Right renal cortex interstitium (tissue), 3 donors: Measurements from ENCODE around the gene RO60. TPM values are rescaled to one million over a fixed set of nuclear protein-coding genes. Genes with fewer than 3 reads are reported as not detected.
A peak's percentile ranks its signal among the peaks of the same experiment; 100 is the strongest.

Source experiments
- DNase-seq, 3 donors: peaks; one replicate each; pipeline ENCODE4 v3.0.0-alpha.2; 2013; ENCODE audit warnings: low read depth in 3 of 3, low spot score in 2 of 3
- polyA plus RNA-seq, 3 donors: library from polyadenylated mRNA; unstranded; fragments of 120-200 nt; gene quantifications; one replicate each; pipeline ENCODE4 v1.2.1, GENCODE V29; 2013; ENCODE audit not compliant: insufficient read length in 3 of 3

Gene RO60
- polyA plus RNA-seq, 3 donors, result 37.7 to 39.2 (median 38.0) TPM

DNA sequence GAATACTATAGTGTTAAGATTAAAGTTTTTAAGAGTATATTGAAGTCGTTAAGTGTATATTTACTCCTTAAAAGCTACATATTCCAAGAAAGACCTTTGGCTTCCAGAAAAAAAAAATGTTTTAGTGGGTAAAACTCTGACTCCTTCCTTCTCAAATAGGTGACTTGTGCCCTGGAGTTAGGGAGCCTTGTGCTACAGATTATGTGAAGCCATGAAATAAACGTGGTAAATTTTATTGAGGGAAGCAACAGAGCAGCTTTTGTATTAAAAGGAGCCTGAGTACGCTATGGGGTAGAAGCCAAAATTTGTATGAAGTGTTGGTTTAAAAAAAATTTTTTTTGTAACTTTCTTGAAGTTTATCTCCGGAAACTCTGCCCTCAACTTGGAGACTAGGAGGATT is 994 bp downstream of the RO60 start:
- peak in 1 of 3 donors; percentile 5 for DNase-seq

DNA sequence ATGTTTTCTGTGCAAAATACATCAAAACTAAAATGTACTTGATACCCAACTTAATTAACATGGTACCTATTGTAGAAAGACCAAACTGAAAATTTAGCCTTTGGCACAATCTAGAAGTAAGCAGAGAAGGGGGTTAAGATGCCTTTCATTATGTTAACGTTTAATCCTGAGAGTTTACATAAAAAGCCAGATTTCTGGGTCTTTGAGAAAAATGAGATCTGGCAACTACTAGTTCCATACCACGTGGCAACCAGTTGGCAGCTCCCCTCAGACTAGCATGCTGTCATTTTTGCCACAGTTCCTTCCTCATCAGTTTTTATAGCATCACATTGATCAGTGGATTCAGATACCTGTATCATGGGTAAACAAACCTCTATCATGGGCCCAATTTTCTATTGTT is 1.5 kb downstream of the RO60 start:
- DNase-seq, result no peak

DNA sequence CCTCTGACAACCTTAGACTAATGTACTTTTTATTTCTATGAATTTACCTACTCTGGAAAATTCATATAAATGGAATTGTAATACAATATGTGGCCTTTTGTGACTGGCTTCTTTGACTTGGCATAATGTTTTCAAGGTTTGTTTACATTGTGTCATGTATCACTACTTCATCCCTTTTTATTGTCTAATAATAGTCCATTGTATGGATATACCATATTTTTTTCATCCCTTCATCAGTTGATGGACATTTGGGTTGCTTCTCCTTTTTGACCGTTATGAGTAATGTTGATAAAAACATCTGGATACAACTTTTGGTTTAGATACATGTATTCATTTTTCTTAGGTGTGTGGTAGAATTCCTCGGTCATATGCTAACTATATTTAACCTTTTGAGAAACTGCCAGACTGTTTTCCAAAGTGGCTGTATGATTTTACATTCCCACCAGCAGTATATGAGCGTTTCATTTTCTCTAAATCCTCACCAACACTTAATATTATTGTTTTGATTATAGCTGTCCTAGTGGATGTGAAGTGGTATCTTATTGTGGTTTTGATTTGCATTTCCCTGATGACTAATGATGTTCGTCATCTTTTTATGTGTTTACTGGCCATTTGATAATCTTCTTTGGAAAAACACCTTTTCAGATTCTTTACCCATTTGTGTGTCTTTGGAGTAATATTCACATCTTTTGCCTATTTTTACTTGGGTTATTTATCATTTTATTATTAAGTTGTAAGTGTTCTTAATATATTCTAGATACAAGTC is 3.5 kb downstream of the RO60 start:
- DNase-seq, result no peak

DNA sequence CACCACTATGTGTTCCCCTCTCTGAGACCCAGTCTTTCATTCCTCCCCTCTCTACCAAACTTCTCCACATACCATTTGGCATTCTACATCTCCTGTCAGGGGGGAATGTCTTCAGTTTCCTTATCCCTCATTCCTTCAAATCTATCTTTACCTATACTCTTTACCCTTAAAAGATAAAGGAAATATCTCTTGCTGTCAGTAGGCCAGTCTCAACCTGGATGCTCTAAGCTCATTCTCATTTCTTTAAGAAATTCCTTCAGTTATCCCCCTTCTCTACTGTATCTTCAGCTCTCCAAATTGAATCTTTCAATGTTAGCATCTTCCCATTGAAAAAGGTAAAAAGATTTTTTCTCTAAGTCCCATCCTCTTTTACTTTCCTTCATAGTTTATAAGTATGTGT is 6.5 kb downstream of the RO60 start:
- no peak for DNase-seq

DNA sequence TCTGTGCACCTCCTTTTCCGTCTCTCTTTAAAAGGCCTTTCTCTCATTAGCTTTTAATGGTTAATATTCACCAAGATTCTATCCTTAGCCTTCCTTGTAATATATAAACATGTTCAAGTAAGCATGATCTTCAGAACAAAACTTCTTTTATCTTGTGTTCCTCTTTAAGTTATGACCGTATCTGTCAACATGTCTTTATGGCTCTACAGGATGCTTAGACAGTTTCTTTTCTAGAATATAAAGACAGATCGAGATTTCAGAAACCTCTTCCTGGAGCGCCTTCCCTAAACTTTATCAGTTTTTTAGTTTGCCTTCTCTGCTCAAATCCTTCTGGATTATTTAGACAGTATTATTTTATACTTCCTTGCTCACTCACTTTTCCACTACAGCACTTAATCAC is 7.2 kb downstream of the RO60 start:
- DNase-seq, result no peak

DNA sequence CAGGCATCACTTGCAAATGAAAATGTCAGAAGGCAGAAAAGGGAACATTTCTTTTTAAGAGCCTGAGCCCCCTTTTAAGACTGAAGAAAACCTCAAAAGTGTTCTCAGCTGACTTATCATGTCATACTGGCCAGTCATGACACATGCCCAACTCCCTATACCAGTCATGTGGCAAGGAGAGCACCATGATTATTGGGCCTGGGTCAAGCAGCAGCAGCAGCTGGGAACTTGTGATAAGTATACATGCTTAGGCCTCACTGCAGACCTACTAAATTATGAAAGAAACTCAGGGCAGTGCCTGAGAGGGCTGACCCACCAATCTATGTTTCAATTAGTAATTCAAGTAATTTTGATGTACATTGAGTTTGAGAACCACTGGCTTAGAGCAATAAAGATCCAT is 8.6 kb downstream of the RO60 start:
- DNase-seq, result no peak

DNA sequence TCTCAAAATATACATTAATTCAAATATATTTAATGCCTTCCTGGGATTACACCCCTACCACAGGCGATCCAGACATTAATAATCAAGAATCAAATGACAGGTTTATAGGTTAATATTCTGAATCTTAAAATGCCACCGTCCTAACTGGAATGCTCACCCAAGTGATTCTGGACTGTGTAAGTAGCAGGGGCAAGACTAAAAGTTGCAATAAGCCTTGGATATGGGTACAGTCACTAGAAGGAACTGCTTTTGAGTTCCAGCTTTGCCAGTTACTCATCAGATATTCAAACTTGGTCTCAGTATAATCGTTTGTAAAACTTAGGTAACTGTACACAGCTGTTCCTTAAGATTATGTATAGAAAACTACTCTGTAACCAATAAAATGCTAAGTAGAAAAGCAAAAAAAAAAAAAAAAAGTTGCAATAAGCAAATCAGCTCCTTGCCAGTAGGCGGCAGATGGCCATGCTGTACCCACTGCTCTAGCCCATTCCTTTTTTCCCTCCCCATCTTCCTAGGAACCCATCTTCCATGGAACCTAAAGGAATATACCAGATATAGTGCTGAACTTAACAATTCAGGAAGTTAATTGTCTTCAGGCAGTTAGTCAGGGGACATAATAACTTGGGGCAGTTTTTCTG is 10.5 kb downstream of the RO60 start:
- no peak for DNase-seq

DNA sequence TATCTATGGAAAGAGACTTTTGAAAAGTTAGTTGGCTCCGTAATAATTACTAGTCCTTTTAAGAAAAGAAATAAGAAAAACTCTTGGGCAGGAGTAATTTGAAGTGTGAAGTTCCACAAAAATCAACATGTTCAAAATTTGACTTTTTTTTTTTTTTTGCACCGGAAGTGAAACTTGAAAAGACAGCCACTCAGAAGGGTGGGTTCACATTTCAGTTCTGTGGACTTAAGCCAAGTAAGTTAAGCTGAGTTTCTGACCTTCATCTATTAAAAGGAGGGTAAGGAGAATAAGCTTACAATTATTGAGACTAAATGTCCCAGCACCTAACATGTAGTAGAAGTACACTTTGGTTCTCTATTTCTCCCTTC is 11.0 kb downstream of the RO60 start:
- DNase-seq, result no peak

DNA sequence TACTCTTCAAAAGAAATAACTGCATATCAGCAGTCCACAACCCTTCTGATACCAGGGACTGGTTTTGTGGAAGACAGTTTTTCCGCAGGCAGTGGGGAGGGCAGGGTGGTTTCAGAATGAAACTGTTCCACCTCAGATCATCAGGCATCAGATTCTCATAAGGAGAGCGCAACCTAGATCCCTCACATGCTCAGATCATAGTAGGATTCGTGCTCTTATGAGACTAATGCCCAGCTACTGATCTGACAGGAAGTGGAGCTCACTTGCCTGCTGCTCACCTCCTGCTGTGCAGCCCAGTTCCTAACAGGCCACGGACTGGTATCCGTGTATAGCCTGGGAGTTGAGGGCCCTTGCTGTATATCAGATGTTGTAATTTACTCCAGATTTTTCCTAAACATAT is 11.5 kb downstream of the RO60 start:
- DNase-seq, result no peak

DNA sequence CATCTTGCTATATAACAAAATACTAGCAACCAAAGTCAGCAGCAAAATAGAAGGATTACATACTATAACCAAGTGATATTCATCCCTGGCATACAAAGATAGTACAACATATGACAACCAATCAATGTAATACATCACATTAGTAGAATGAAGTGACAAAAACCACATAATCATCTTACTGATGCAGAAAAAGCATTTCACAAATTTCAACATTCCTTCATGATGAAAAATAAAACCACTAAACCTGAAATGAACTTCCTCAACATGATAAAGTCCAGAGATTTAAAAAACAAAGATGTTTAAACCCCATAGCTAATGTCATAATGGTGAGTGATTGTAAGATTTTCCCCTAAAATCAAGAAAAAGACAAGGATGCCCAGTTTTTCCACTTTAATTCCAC is 18.6 kb downstream of the RO60 start:
- no peak for DNase-seq

DNA sequence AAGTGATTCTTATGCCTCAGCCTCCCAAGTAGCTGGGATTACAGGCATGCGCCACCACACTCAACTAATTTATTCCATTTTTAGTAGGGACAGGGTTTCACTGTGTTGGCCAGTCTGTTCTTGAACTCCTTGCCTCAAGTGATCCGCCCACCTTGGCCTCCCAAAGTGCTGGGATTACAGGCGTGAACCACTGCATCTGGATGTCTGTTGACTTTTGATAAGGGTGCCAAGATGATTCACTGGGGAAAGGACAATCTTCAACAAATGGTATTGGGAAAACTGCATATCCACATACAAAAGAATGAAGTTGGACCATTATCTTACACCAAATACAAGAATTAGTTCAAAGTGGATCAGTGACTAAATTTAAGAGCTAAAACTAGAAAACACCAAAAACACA is 19.8 kb downstream of the RO60 start:
- no peak for DNase-seq

DNA sequence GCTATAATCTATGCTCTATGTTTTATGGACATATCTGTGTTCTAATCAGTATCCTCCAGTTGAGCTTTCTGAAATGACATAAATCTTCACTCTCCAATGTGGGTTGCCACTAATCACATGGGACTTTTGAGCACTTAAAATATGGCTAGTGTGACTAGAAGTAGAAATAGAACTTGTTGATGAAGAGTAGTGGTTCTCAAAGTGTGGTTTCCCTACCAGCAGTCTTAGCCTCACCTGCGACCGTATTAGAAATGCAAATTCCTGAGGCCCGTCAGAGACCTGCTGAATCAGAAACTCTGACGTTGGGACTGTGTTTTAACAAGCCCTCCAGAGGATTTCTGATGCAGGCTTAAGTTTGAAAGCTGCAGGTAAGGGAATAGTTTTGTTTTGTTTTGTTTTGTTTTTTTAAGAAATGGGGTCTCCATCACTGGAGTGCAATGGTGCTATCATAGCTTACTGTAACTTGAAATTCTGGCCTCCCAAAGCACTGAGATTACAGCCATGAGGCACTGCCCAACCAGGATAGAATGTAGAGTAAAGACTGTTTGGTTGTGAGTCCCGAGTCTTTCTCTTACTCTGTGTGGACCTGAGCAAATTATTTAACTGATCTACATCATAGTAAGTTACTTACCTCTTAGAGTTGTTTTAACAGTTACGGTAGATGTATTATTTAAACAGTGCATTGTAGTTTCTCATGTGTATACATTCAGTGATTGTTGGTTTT is 24.1 kb downstream of the RO60 start:
- no peak for DNase-seq

DNA sequence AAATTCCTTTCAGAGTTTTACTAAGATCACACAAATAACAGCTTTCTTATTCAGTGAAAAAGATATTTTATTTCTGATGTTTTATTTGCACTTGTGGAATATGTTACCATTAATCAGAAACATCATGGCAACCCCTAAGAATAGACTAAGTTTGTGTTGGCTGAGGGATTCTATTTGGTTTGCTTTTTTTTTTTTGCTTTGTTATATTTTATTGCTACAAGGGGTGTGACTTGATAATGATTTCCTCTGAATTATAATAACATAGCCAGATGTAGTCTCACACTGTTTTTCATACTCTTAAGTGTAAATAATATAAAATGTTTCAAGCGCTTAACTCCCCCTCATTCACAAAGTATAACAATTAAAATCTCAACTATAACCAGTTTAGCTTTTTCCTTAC is 25.9 kb downstream of the RO60 start:
- no peak for DNase-seq

DNA sequence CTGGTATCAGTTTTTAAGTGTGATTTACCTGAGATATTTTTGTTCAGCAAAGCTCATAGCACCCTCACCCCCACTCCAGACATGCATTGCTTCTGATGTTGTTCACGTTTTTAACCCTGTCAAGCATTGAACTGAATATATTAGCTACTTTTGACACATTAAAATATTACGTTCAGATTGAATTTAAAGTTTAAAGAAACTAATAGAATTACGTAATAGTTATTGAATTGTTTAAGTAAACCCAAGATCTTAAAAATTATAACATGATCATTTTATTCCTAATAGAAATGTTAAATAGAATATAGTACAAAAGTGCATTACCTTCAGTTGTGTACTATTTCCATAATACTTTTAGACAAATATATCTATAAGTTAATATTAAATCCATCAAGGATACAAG is 26.9 kb downstream of the RO60 start:
- no peak for DNase-seq

DNA sequence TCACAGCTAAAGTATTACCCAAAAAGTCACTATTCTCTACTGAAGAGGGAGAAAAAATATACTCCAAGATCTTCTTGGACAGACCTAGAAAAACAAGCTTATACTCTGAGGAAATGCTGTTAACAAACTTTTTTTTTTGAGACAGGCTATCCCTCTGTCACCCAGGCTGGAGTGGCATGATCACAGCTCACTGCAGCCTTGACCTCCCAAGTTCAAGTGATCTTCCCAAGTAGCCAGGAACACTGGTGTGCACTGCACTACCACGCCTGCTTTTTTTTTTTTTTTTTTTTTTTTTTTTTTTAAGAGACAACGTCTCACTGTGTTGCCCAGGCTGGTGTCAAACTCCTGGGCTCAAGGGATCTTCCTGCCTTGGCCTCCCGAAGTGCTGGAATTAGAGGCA is 28.5 kb downstream of the RO60 start:
- no peak for DNase-seq

DNA sequence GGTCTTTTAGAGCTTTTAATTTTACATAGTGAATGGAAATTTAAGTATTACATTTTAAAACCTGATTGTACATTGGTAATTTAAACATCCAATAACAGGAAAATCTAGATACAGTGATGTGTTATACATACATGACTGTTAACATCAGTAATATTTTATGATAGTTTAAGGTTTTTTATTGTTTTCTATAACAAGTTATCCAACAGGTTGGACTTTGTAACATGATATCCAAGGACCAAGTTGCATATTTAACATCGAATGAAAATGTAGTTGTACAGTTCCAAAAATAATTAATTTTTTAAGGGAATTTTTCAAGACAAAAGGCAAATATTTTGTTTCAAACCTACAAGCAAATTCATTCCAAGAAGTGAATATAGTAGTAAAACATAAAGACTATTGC is 31.5 kb downstream of the RO60 start:
- no peak for DNase-seq

DNA sequence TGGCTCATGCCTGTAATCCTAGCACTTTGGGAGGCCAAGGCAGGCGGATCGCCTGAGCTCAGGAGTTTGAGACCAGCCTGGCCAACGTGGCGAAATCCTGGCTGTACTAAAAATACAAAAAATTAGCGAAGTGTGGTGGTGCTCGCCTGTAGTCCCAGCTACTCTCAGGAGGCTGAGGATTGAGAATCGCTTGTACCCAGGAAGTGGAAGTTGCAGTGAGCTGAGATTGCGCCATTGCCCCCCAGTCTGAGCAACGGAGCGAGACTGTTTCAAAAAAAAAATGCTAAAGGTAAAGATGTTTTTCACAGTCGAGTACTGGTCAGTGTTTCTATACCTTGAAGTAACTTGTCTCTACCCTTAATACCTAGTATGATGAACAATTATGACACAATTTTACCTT is 34.7 kb downstream of the RO60 start:
- DNase-seq, result no peak

DNA sequence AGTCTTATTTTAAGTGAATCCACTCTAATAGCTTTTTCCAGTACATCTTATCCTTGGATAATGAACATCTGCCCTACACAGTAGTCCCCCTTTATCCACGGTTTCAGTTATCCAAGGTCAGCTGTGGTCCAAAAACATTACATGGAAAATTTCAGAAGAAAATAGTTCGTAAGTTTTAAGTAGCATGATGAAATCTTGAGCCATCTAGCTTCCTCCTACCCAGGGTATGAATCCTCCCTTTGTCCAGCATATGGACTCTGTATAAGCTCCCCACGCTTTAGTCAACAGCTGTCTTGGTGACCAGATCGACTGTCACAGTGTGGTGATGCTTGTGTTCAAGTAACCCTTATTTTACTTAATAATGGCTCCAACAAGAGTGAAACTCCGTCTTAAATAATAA is 43.2 kb downstream of the RO60 start:
- DNase-seq, result no peak

DNA sequence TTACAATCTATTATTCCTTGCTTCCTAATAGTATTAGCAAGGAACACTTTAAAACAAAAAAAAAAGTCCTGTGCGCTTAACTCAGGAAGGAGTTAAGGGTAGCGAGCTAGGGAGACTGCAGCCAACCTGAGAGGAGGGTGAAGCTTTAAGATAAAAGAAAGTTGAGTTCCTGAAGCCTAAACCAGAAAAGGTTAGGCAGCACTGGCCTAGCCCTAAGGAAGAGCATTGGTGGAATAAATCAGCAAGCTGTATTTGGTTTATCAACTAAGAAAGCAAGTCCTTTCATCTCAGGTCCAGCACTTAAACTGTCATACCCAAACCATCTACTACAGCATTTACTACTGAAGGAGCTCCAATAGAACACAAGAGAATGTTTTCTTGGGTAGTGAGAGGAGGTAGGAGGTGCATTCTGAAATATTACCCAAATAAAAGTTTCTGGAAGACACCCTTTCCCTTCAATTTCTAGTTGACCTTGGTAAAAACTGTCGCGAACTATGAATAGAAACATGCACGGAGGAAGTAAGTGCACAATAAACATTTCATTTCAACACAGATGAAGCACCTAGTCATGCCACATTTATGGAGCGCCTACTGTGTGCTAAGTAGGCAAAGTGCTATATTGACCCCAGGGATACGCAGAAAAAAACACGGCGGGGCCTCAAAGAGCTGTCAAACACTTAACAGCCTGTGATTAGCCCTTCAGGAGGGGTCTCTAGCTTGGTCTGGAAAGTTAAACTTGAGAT is 44.5 kb downstream of the RO60 start:
- DNase-seq, result no peak

DNA sequence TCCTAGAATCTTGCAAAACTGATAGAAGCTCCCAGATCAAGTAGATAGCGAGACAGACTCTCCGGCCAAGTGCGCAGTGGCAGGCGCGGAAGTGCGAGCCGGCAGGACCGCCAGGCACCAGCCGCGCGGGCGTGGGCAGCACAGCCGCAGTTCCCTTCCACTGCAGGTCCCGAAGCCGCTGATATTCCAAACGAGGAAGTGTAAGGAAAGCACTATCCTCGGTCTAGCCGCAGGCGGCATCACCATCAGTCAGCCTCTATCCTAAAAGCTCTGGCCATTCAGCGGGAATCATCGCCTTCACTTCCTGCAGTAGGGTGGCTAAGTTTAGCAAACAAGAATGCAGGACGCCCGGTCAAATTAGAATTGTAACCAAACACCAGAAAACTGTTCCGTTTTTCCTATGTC is 45.1 kb downstream of the RO60 start:
- peak in 1 of 3 donors; percentile 31 for DNase-seq
